Heart left ventricle (tissue), 16 donors: ENCODE measurements around the gene FURIN. TPM values are rescaled to one million over a fixed set of nuclear protein-coding genes. Genes with fewer than 3 reads are reported as not detected.
"Not testable (repeated sequence)": the region's sequence is repeated elsewhere in the genome, so short reads cannot be mapped to it uniquely, and the experiment has no call there.

Experiments
- ATAC-seq, 4 donors: fragments of 200-7000 bp; cut with Tn5 transposase; one replicate each; pipeline ENCODE4 v1.9.1; 2020 to 2022; ENCODE audit warnings: moderate library complexity in 4 of 4, mild to moderate bottlenecking in 3 of 4, moderate number of reproducible peaks in 1 of 4
- DNase-seq, 5 donors: peaks; one replicate each; pipeline ENCODE4 v3.0.0-alpha.2; 2020
- H3K27ac ChIP-seq, 12 donors: fragments of 200-600 bp; sonication (generic) in 4 of 12; one replicate each; pipeline versions ENCODE4 v1.5.0 to v1.8.0; 2016 to 2022; ENCODE audit warnings: mild to moderate bottlenecking in 2 of 12
- H3K27me3 ChIP-seq, 9 donors: fragments of 200-600 bp; sonication (generic) in 2 of 9; one replicate each; pipeline versions ENCODE4 v1.5.1 to v1.8.0; 2016 to 2022; ENCODE audit warnings: mild to moderate bottlenecking in 3 of 9
- H3K36me3 ChIP-seq, 9 donors: fragments of 200-600 bp; sonication (generic) in 2 of 9; one replicate each; pipeline versions ENCODE4 v1.5.0 to v1.8.0; 2018 to 2022; ENCODE audit warnings: mild to moderate bottlenecking in 2 of 9
- H3K4me1 ChIP-seq, 12 donors: fragments of 200-600 bp; sonication (generic) in 4 of 12; one replicate each; pipeline versions ENCODE4 v1.5.0 to v1.8.0; 2016 to 2022; ENCODE audit warnings: mild to moderate bottlenecking in 3 of 12
- H3K4me3 ChIP-seq, 12 donors: fragments of 200-600 bp; sonication (generic) in 4 of 12; one replicate each; pipeline versions ENCODE4 v1.5.0 to v1.8.0; 2017 to 2022; ENCODE audit warnings: mild to moderate bottlenecking in 9 of 12, moderate library complexity in 4 of 12
- H3K9me3 ChIP-seq, 12 donors: fragments of 200-600 bp; sonication (generic) in 4 of 12; one replicate each; pipeline versions ENCODE4 v1.5.0 to v1.8.0; 2016 to 2022; ENCODE audit warnings: mild to moderate bottlenecking in 1 of 12
- CTCF ChIP-seq, 12 donors: fragments of 200-600 bp; sonication (generic) in 4 of 12; IDR thresholded peaks; one replicate each; pipeline versions ENCODE4 v1.5.0 to v1.8.0; 2018 to 2022; ENCODE audit warnings: antibody characterized with exemption in 12 of 12, mild to moderate bottlenecking in 5 of 12
- POLR2A ChIP-seq, 2 donors: fragments of 450-650 bp; IDR thresholded peaks; one replicate each; pipeline ENCODE4 v1.6.1; 2017; ENCODE audit warnings: antibody characterized with exemption in 2 of 2, mild to moderate bottlenecking in 2 of 2, moderate library complexity in 2 of 2
- WGBS, 4 donors: extraction: QIAGEN DNeasy Blood & Tissue Kit in 2 of 4; methylation state at CpG; one replicate each; pipeline versions ENCODE4 v1.1.5 to v1.1.7; 2013 to 2018; 5-methylcytosine and 5-hydroxymethylcytosine counted together
- intact Hi-C, 10 donors: fragments of 100-400 bp; cut with DNase I; formaldehyde crosslinking; loops; one replicate each; pipeline versions ENCODE4 v1.11.1 to v1.14.2; 2022
- polyA plus RNA-seq, 2 donors: library from polyadenylated mRNA; stranded (reverse); fragments of 200-250 nt; gene quantifications; one replicate each; pipeline ENCODE4 v1.2.3, GENCODE V29; 2013
- total RNA-seq, 9 donors: library from RNA; depleted of rRNA in 2 of 9; stranded (reverse); fragments of >200 nt in 2 of 9; fragmentation: NEBNext Ultra II Directional in 3 of 9; extraction: Animal tissue kit (Norgen Biotek cat#: 25700) in 3 of 9; gene quantifications; one replicate each; pipeline versions ENCODE4 v1.1.0 to v1.2.4, GENCODE V29; 2016 to 2023
- donor health status: ischemic (EF 13 %, LVEDD 7.1; RV severe dilation, severe dysfunction).
- donor health status: healthy with polysubstance abuse.
- donor health status: DM: no; HTN: yes; CAD: no.
- donor health status: DM: no; HTN: no; CAD: no.
- donor health status: ischemic (EF 25% LVEDD 6.9; RV normal size, moderate dysfunction).
- donor health status: ischemic (EF 25% LVEDD 5.7; RV mildly dilated, moderate dysfunction).
- donor health status: healthy.
- donor health status: DM: yes; HTN: yes; CAD: no.
- donor health status: ischemic (EF 35%, LVEDD 5.7; RV mildly dilated, moderate dysfunction).
- donor health status: nonischemic (EF 11% LVEDD 7.7; RV severe dilation, severe dysfunction).
- donor health status: DM: yes; HTN: yes; CAD: no.
- donor health status: PGD.
- donor health status: ischemic (EF 29% LVEDD 5.4; RV normal size, mild dysfunction).
- donor health status: nonischemic (EF 23%, LVEDD 6.1; RV moderate dilation, normal function).

FURIN gene
- total and polyA plus RNA-seq, 11 donors: 37.2 to 174 (median 64.8) TPM

- ATAC-seq (no peak), DNase-seq (no peak)
- H3K27ac ChIP-seq: no peak overlapping the region
- intact Hi-C loops: loop anchor here in 2 of 10 donors (5.0 to 10.0 kb wide), 2 partner anchors 40 to 88 kb away; no protein-coding TSS in a partner anchor
- H3K4me3 ChIP-seq: no peak overlapping the region
- H3K9me3 ChIP-seq: no peaks in the 10 kb centered on the region
- H3K4me1 ChIP-seq: peaks cover 0 to 25% (median 11%) of the 10 kb centered on the region in 12 donors
- no peaks in the 10 kb centered on the region for H3K27me3 ChIP-seq
- TF ChIP-seq POLR2A (IDR thresholded peaks at IDR 0.05) (no peak), CTCF (IDR thresholded peaks at IDR 0.05) (no peak)
- H3K36me3 ChIP-seq: no peaks in the 10 kb centered on the region
- 86 to 90% (median 88%) methylated on average over 8 of the region's 8 CpGs for WGBS, 4 donors
These were observed 46.0 kb upstream of the FURIN start for GRCh38 chr15:90822204-90822955.

- peaks cover 0 to 15% (median 6%) of the 10 kb centered on the region in 12 donors for H3K4me1 ChIP-seq
- WGBS, 4 donors: 84 to 100% (median 91%) methylated on average over 5 to 7 of the region's 7 CpGs
- no peak for ATAC-seq
- H3K27me3 ChIP-seq: no peaks in the 10 kb centered on the region
- TF ChIP-seq CTCF (IDR thresholded peaks at IDR 0.05): no peak
- H3K4me3 ChIP-seq: no peak overlapping the region
- H3K36me3 ChIP-seq: no peaks in the 10 kb centered on the region
- H3K9me3 ChIP-seq: no peaks in the 10 kb centered on the region
- no peak for DNase-seq
- H3K27ac ChIP-seq: no peak overlapping the region
- intact Hi-C loops: loop anchor here in 2 of 10 donors (5.0 to 10.0 kb wide), 2 partner anchors 39 to 89 kb away; no protein-coding TSS in a partner anchor
These were observed 44.9 kb upstream of the FURIN start for GRCh38 chr15:90823455-90823974.

GRCh38 chr15:90825115-90825899 is 43.1 kb upstream of the FURIN start:
- intact Hi-C loops: loop anchor here in 1 of 10 donors (10.0 kb wide), 1 partner anchor 91 kb away; no protein-coding TSS in a partner anchor
- H3K4me1 ChIP-seq: peaks cover 0 to 12% (median 0%) of the 10 kb centered on the region in 12 donors
- not testable (repeated sequence) for ATAC-seq, H3K4me3 ChIP-seq, H3K36me3 ChIP-seq, H3K27me3 ChIP-seq, H3K27ac ChIP-seq, DNase-seq, H3K9me3 ChIP-seq
- 91 to 96% (median 94%) methylated on average over 18 to 49 of the region's 49 CpGs for WGBS, 4 donors

GRCh38 chr15:90826206-90826885 is 42.0 kb upstream of the FURIN start:
- peaks cover 0 to 23% (median 0%) of the 10 kb centered on the region in 12 donors for H3K4me1 ChIP-seq
- H3K27ac ChIP-seq, H3K36me3 ChIP-seq, DNase-seq, ATAC-seq, H3K4me3 ChIP-seq, H3K9me3 ChIP-seq, H3K27me3 ChIP-seq: not testable (repeated sequence)
- WGBS, 4 donors: 91 to 94% (median 93%) methylated on average over 26 of the region's 26 CpGs
- intact Hi-C loops: loop anchor here in 1 of 10 donors (10.0 kb wide), 1 partner anchor 92 kb away; no protein-coding TSS in a partner anchor
